Measurements from ENCODE around the gene CACNG3.
"Not testable (repeated sequence)": the region's sequence is repeated elsewhere in the genome, so short reads cannot be mapped to it uniquely, and the experiment has no call there.

DNA sequence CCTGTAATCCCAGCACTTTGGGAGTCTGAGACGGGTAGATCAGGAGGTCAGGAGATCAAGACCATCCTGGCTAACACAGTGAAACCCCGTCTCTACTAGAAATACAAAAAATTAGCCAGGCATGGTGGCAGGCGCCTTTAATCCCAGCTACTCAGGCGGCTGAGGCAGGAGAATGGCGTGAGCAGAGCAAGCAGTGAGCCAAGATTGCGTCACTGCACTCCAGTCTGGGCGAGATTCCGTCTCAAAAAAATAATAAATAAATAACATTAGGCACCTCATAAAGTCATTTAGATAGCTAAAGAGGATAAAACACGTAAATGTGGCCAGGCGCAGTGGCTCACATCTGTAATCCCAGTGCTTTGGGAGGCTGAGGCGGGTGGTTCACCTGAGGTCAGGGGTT is 87.7 kb downstream of the CACNG3 start:
- TF ChIP-seq, protein P1, sequence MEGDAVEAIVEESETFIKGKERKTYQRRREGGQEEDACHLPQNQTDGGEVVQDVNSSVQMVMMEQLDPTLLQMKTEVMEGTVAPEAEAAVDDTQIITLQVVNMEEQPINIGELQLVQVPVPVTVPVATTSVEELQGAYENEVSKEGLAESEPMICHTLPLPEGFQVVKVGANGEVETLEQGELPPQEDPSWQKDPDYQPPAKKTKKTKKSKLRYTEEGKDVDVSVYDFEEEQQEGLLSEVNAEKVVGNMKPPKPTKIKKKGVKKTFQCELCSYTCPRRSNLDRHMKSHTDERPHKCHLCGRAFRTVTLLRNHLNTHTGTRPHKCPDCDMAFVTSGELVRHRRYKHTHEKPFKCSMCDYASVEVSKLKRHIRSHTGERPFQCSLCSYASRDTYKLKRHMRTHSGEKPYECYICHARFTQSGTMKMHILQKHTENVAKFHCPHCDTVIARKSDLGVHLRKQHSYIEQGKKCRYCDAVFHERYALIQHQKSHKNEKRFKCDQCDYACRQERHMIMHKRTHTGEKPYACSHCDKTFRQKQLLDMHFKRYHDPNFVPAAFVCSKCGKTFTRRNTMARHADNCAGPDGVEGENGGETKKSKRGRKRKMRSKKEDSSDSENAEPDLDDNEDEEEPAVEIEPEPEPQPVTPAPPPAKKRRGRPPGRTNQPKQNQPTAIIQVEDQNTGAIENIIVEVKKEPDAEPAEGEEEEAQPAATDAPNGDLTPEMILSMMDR (IDR thresholded peaks at IDR 0.05; ENCODE audit: low read depth, low read length, poor library complexity, severe bottlenecking): not testable (repeated sequence)
- not testable (repeated sequence) for TF ChIP-seq EZH2phosphoT487 (IDR thresholded peaks at IDR 0.05; ENCODE audit: borderline replicate concordance, low read length)

Measured in DOHH2 (cell line).